Middle frontal gyrus (tissue), 1 donor: ENCODE measurements around the gene PDE6A.
"Not testable (repeated sequence)": the region's sequence is repeated elsewhere in the genome, so short reads cannot be mapped to it uniquely, and the experiment has no call there.

Experiments
- DNase-seq: peaks from one replicate; pipeline ENCODE4 v3.0.0-alpha.2; 2015; ENCODE audit warnings: low spot score; ENCODE audit errors: extremely low spot score

Gene PDE6A

DNA sequence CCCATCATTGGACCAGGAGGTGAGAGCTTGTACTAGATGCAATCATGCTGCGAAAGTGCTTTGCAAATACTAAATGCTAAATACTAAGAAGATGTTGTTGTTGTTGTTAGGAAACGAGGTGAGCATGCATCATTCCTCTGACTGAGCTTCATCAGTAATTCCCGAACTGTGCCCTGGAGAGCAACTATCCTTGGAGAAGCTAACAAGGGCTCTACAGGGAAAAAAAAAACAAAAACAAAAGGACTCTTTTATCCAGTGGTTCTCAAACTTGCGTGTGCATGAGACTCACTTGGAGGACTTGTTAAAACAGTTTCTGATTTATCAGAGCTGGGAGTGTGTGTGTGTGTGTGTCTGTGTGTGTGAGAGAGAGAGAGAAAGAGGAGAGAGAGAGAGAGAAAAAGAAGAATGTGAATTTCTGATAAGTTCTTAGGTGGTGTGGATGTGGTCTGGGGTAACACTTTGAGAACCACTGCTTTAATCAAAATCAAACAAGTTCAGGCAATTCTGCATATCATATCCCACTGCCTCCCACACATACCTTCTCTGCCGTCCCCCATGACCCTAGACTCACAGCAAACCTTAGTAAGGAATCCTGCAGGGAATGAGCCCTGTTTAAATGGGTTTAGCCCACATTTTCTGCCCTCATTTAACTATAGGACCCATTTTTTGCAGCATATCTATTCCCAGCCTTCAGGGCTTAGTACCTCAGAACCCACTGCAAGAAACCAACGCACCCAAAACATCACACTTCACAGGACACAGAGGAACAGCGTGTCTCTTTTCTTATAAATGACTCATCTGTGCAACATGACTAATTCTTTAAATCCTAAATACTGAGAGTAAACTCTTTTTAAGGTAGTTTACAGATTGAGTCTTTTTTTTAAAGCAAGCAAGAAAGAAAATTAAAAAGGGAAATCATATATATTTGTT is 48.9 kb downstream of the PDE6A start:
- DNase-seq, result no peak

- DNase-seq, result no peak
These were observed 50.4 kb downstream of the PDE6A start for GRCh38 chr5:149894237-149894636.

GRCh38 chr5:149893403-149893931 is 51.1 kb downstream of the PDE6A start:
- DNase-seq, result no peak

DNA sequence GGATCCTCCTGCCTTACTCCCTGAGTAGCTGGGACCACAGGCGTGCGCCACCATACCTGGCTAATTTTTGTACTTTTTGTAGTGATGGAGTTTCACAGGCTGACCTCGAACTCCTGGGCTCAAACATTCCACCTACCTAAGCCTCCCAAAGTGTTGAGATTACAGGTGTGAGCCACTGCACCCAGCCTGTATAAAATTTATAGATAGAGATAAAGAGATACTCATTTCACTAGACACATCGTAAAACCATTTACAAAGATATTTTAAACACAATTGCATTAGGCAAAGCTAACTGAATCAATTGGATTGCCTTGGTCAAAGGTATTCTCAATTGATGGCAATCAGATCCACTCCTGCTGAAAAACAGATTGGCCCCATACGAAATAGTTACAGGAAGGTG is 52.0 kb downstream of the PDE6A start:
- no peak for DNase-seq

GRCh38 chr5:149888280-149888679 is 56.3 kb downstream of the PDE6A start:
- no peak for DNase-seq

- DNase-seq, result no peak
These were observed 56.9 kb downstream of the PDE6A start for GRCh38 chr5:149887622-149888183.

GRCh38 chr5:149886692-149887470 is 57.7 kb downstream of the PDE6A start:
- DNase-seq, result no peak

DNA sequence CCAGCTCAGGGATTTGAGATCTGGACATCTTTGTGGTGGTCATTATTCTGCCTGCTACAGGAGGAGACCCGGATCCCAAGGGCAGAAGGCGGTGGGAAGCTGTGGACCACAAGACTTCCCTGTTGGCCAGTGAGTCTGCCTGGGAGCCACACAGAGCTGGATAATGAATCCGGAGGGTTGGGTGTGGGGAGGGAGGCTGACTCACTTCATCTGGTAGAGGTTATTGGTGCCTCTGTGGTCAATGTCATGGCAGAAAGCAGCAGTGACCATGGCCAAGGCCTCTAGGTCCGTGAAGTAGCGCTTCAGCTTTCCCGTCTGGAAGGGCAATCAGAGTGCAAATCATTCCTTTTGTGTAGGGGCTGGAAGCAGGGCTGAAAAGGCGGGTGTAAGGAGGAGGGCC is 58.5 kb downstream of the PDE6A start:
- no peak for DNase-seq

DNA sequence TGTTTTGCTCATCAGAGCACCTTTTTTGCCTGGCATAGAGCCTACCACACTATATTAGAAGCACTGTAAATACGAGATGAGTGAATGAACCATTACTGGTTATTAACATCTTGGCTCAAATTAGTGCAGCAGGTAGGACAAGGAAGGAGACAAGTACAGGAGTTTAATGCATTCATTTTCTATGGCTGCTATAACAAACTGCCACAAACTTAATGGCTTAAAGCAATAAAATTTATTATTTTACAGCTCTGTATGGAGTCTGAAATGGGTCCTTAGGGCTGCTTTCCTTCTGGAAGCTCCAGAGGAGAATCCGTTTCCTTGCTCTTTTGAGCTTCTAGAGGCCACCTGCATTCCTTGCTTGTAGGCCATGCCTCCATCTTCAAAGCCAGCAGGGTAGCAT is 59.1 kb downstream of the PDE6A start:
- DNase-seq, result no peak

DNA sequence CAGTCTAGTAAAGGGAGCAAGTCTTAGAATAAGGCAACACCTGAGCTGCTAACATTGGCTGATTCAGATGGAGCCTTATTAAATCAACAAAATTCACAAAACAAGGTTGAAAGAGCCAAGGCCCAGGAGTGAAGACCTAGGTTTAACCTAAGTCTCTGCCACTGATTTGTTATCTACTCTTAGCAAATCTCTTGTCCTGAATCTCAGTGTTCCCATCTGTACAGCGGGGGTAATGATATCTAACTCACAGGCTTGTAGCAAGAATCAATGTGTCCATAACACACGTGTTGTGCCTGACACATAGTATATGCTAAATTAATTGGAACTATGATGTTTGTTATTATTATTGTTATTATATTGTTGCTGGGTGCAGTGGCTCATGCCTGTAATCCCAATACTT is 61.0 kb downstream of the PDE6A start:
- no peak for DNase-seq

GRCh38 chr5:149882633-149883032 is 62.0 kb downstream of the PDE6A start:
- DNase-seq, result not testable (repeated sequence)

GRCh38 chr5:149881874-149882273 is 62.7 kb downstream of the PDE6A start:
- no peak for DNase-seq

DNA sequence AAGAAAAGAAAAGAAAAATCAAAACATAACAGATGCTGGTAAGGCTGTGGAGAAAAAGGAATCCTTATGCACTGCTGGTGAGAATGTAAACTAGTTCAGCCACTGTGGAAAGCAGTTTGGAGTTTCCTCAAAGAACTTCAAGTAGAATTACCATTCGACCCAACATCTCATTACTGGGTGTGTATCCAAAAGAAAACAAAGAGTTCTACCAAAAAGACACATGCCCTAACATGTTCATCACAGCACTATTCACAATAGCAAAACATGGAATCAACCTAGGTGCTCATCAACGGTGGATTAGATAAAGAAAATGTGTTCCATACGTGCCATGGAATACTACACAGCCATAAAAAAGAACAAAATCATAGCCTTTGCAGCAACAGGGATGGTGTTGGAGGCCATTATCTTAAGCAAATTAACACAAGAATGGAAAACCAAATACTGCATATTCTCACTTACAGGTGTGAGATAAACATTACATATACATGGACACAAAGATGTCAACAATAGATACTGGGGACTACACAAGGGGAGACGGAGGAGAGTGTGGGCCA is 63.4 kb downstream of the PDE6A start:
- no peak for DNase-seq

DNA sequence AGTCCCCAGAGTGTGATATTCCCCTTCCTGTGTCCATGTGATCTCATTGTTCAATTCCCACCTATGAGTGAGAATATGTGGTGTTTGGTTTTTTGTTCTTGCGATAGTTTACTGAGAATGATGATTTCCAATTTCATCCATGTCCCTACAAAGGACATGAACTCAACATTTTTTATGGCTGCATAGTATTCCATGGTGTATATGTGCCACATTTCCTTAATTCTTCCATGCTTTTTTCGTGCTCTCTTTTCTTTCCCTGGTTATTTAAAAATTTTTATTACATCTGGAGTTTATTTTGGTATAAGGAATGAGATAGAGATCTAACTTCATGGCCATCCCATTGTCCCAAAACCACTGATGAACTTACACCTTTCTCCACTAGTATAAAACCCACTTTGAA is 65.0 kb downstream of the PDE6A start:
- DNase-seq, result not testable (repeated sequence)

GRCh38 chr5:149878371-149878770 is 66.2 kb downstream of the PDE6A start:
- DNase-seq, result no peak

GRCh38 chr5:149873896-149874295 is 70.7 kb downstream of the PDE6A start:
- DNase-seq, result no peak

GRCh38 chr5:149872351-149873040 is 72.1 kb downstream of the PDE6A start:
- DNase-seq, result no peak

GRCh38 chr5:149871471-149871870 is 73.1 kb downstream of the PDE6A start:
- no peak for DNase-seq

GRCh38 chr5:149870697-149871096 is 73.9 kb downstream of the PDE6A start:
- DNase-seq, result no peak

GRCh38 chr5:149870232-149870631 is 74.4 kb downstream of the PDE6A start:
- DNase-seq, result no peak

DNA sequence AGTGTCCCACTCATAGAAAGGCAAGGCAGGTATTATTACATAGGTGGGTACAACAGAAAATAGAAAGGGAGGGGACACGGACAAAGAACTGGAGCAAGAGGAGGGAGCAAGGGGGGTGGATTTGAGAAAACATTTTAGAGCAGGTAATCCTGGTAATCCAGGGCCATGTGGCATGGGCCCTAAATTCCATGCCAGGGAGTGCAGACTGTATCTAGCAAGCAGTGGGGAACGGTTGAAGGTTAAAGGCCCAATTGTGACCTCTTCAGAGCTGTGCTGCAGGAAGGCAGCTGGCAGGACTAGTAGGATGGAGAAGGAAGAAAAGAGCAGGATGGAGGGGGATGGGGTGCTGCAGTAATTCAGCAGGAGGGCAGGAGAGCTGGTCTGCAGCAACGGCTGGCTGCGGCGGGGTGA is 75.2 kb downstream of the PDE6A start:
- no peak for DNase-seq
